NB4 (cell line): Measurements from ENCODE around the gene CPNE1.

Experiments used
- DNase-seq: peaks from one replicate; pipeline ENCODE4 v3.0.0; 2010; ENCODE audit warnings: low read depth
- H3K4me3 ChIP-seq: one replicate; pipeline ENCODE4 v1.5.1; 2011; ENCODE audit warnings: mild to moderate bottlenecking, low read depth, low read length, moderate library complexity
- MAX ChIP-seq: IDR thresholded peaks from 2 replicates; pipeline ENCODE4 v1.6.1; 2011; ENCODE audit warnings: low read depth, low read length
- MYC ChIP-seq: IDR thresholded peaks from 2 replicates; pipeline ENCODE4 v1.6.1; 2011; ENCODE audit warnings: low read depth, low read length
- POLR2A ChIP-seq: IDR thresholded peaks from 2 replicates; pipeline ENCODE4 v1.6.1; 2011; ENCODE audit warnings: mild to moderate bottlenecking; ENCODE audit not compliant: insufficient read length; ENCODE audit errors: extremely low read depth
- TF ChIP-seq, protein P1 (sequence below): IDR thresholded peaks from one replicate; pipeline ENCODE4 v1.5.1; 2012; ENCODE audit warnings: low read depth, low read length

CPNE1 gene

GRCh38 chr20:35638751-35639150 lies 25.9 kb downstream of the CPNE1 start:
- no peak overlapping the region for H3K4me3 ChIP-seq
- no peak for DNase-seq
- TF ChIP-seq POLR2A (no peak), MAX (no peak), MYC (no peak)
- TF ChIP-seq, protein P1, sequence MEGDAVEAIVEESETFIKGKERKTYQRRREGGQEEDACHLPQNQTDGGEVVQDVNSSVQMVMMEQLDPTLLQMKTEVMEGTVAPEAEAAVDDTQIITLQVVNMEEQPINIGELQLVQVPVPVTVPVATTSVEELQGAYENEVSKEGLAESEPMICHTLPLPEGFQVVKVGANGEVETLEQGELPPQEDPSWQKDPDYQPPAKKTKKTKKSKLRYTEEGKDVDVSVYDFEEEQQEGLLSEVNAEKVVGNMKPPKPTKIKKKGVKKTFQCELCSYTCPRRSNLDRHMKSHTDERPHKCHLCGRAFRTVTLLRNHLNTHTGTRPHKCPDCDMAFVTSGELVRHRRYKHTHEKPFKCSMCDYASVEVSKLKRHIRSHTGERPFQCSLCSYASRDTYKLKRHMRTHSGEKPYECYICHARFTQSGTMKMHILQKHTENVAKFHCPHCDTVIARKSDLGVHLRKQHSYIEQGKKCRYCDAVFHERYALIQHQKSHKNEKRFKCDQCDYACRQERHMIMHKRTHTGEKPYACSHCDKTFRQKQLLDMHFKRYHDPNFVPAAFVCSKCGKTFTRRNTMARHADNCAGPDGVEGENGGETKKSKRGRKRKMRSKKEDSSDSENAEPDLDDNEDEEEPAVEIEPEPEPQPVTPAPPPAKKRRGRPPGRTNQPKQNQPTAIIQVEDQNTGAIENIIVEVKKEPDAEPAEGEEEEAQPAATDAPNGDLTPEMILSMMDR = no peak

DNA sequence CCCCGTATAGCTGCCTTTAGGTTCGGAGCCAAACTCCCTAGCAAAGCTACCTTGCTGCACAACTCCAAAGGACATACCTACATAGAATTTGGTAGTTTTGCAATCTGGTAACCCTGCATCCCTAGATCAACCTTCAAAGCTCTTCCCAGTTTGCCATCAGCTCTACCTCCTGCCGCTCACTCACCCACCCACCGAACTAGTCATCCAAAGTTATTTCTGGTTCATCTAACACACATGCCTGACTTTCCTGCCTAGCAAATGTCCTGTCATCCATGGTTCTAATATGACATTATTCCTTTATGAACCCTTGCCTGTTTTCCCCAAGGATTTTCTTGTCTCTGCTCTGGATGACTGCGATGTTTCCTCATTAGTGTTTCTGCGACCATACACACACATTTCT lies 27.4 kb downstream of the CPNE1 start:
- no peak for DNase-seq
- H3K4me3 ChIP-seq = no peak overlapping the region
- TF ChIP-seq MYC (no peak), POLR2A (no peak), MAX (no peak)
- TF ChIP-seq, protein P1 = no peak

- TF ChIP-seq MYC (no peak), MAX (no peak), POLR2A (no peak)
- TF ChIP-seq, protein P1 = no peak
- H3K4me3 ChIP-seq = no peak overlapping the region
Observed at GRCh38 chr20:35636095-35636494, 28.6 kb downstream of the CPNE1 start.

GRCh38 chr20:35635652-35636051 lies 29.0 kb downstream of the CPNE1 start:
- TF ChIP-seq MAX (no peak), MYC (no peak), POLR2A (no peak)
- TF ChIP-seq, protein P1 = no peak
- DNase-seq = no peak
- no peak overlapping the region for H3K4me3 ChIP-seq

More at GRCh38 chr20:35636095-35636494, 28.6 kb downstream of the CPNE1 start:
- DNase-seq = no peak

DNA sequence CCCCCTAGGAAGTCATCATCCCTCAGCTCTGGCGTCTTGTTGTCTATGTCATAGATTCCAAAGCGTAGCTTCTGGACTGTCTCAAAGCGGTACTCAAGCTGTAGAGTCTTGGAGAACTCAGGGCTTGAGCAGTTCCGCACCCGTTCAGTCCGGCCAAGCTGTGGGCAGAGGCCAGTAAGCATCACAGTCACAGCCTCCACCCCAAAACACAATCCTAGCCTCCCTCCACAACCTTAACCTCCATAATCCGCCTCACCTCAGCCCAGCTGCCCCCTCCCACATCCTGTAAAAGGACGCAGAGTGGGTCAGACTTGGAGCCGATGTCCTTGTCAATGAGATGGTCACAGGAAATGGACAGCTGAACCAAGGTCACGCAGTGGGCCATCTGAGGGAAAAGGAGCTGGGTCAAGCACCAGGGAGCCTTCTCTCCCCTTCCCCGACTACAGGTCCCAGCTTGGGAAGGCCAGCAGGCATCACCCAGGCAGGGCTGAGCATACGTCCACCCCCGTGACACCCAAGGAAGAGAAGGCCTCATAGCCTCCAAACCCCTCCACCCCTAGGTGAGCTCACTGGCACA lies 32.1 kb downstream of the CPNE1 start:
- H3K4me3 ChIP-seq = no peak overlapping the region
- no peak for DNase-seq
- TF ChIP-seq POLR2A (no peak), MAX (no peak), MYC (no peak)
- TF ChIP-seq, protein P1 = no peak
